Astrocyte of the hippocampus (primary cell): ENCODE results near the gene FBLN7.
"Not testable (repeated sequence)": the region's sequence is repeated elsewhere in the genome, so short reads cannot be mapped to it uniquely, and the experiment has no call there.

Experiments used
- DNase-seq: peaks from one replicate; pipeline ENCODE4 v3.0.0; 2011; ENCODE audit warnings: low read depth, low spot score

Gene FBLN7

GRCh38 chr2:112138159-112139032 is at the start of gene FBLN7:
Gene FBLN7 (plus strand): TSS chr2:112138385. CDS start chr2:112138656, 271 bp downstream.
- peak; percentile 49 for DNase-seq

GRCh38 chr2:112089375-112089774 is 48.8 kb upstream of the FBLN7 start:
- DNase-seq: no peak

GRCh38 chr2:112092286-112093041 is 45.7 kb upstream of the FBLN7 start:
- DNase-seq: peak; percentile 84

GRCh38 chr2:112093216-112093615 is 45.0 kb upstream of the FBLN7 start:
- no peak for DNase-seq

- DNase-seq: no peak
Observed at GRCh38 chr2:112095681-112096080, 42.5 kb upstream of the FBLN7 start.

GRCh38 chr2:112096098-112096497 is 42.1 kb upstream of the FBLN7 start:
- DNase-seq: no peak

- DNase-seq: no peak
Observed at GRCh38 chr2:112108178-112108832, 29.9 kb upstream of the FBLN7 start.

- no peak for DNase-seq
Observed at GRCh38 chr2:112109278-112109677, 28.9 kb upstream of the FBLN7 start.

- DNase-seq: peak; percentile 11
Observed at GRCh38 chr2:112110966-112111365, 27.2 kb upstream of the FBLN7 start.

- DNase-seq: not testable (repeated sequence)
Observed at GRCh38 chr2:112113354-112113753, 24.8 kb upstream of the FBLN7 start.

GRCh38 chr2:112118148-112118547 is 20.0 kb upstream of the FBLN7 start:
- no peak for DNase-seq

- DNase-seq: peak; percentile 72
Observed at GRCh38 chr2:112121682-112122254, 16.4 kb upstream of the FBLN7 start.

- no peak for DNase-seq
Observed at GRCh38 chr2:112129060-112129459, 9.1 kb upstream of the FBLN7 start.

- DNase-seq: no peak
Observed at GRCh38 chr2:112133344-112133743, 4.8 kb upstream of the FBLN7 start.

GRCh38 chr2:112134120-112134519 is 4.1 kb upstream of the FBLN7 start:
- DNase-seq: no peak

GRCh38 chr2:112136096-112136495 is 2.1 kb upstream of the FBLN7 start:
- DNase-seq: no peak

GRCh38 chr2:112137516-112138158 is 548 bp upstream of the FBLN7 start:
- peak; percentile 23 for DNase-seq

GRCh38 chr2:112139033-112139614 is 939 bp downstream of the FBLN7 start:
- not testable (repeated sequence) for DNase-seq

GRCh38 chr2:112139661-112140204 is 1.5 kb downstream of the FBLN7 start:
- DNase-seq: not testable (repeated sequence)

- no peak for DNase-seq
Observed at GRCh38 chr2:112140205-112140802, 2.1 kb downstream of the FBLN7 start.
